Stomach (tissue), 9 donors: Measurements from ENCODE around the gene DNAJC17. TPM values are rescaled to one million over a fixed set of nuclear protein-coding genes. Genes with fewer than 3 reads are reported as not detected.

Source experiments
- DNase-seq, 2 donors: peaks; one replicate each; pipeline versions ENCODE4 v3.0.0 to v3.0.0-alpha.2; 2013 to 2019
- H3K27ac ChIP-seq, 5 donors: fragments of 200-600 bp in 4 of 5; sonication (generic) in 4 of 5; one replicate each; pipeline ENCODE4 v1.5.1; 2013 to 2019; ENCODE audit warnings: mild to moderate bottlenecking in 1 of 5, moderate library complexity in 1 of 5
- H3K27me3 ChIP-seq, 3 donors: fragments of 200-600 bp; sonication (generic); one replicate each; pipeline ENCODE4 v1.5.1; 2017 to 2019; ENCODE audit warnings: mixed run types in 1 of 3
- H3K36me3 ChIP-seq, 4 donors: fragments of 200-600 bp; sonication (generic); 1 replicate in 3 of 4; 2 replicates in 1 of 4; pipeline ENCODE4 v1.5.1; 2016 to 2019
- H3K4me1 ChIP-seq, 4 donors: fragments of 200-600 bp; sonication (generic); one replicate each; pipeline ENCODE4 v1.5.1; 2016 to 2019
- H3K4me3 ChIP-seq, 4 donors: fragments of 200-600 bp; sonication (generic) in 3 of 4; one replicate each; pipeline ENCODE4 v1.5.1; 2016 to 2019; ENCODE audit warnings: mild to moderate bottlenecking in 1 of 4
- H3K9me3 ChIP-seq, 4 donors: fragments of 200-600 bp; sonication (generic); one replicate each; pipeline ENCODE4 v1.5.1; 2016 to 2019
- EP300 ChIP-seq: sonication (generic); formaldehyde crosslinking; IDR thresholded peaks from one replicate; pipeline ENCODE4 v1.6.1; 2017; ENCODE audit warnings: antibody characterized with exemption
- POLR2A ChIP-seq, 4 donors: fragments of 450-650 bp; IDR thresholded peaks; one replicate each; pipeline ENCODE4 v1.6.1; 2016; ENCODE audit warnings: antibody characterized with exemption in 4 of 4, control low read depth in 2 of 4, mild to moderate bottlenecking in 1 of 4, moderate library complexity in 1 of 4
- POLR2AphosphoS5 ChIP-seq, 3 donors: sonication (generic); formaldehyde crosslinking; IDR thresholded peaks; one replicate each; pipeline ENCODE4 v1.6.1; 2016; ENCODE audit warnings: antibody characterized with exemption in 3 of 3
- WGBS, 5 donors: extraction: QIAGEN DNeasy Blood & Tissue Kit in 3 of 5; methylation state at CpG; one replicate each; pipeline versions ENCODE4 v1.1.5 to v1.1.7; 2013 to 2018; 5-methylcytosine and 5-hydroxymethylcytosine counted together
- intact Hi-C: fragments of 100-400 bp; cut with DNase I; formaldehyde crosslinking; loops from one replicate; pipeline ENCODE4 v1.15.1; 2023; ENCODE audit warnings: low total_unique reads
- polyA plus RNA-seq, 3 donors: library from polyadenylated mRNA; stranded (reverse); fragments of 200-250 nt; gene quantifications; one replicate each; pipeline ENCODE4 v1.2.3, GENCODE V29; 2013
- total RNA-seq, 5 donors: library from RNA; depleted of rRNA; stranded (reverse); fragments of >200 nt; gene quantifications; one replicate each; pipeline versions ENCODE4 v1.1.0 to v1.2.3, GENCODE V29; 2014 to 2016
- TF ChIP-seq, protein P1 (sequence below), 7 experiments: fragments of 450-650 bp in 4 of 7; fragments of 200-600 bp in 3 of 7; sonication (generic) in 3 of 7; IDR thresholded peaks; one replicate each; pipeline ENCODE4 v1.5.1; 2016 to 2019; ENCODE audit warnings: antibody characterized with exemption in 7 of 7, control low read depth in 2 of 7, mild to moderate bottlenecking in 1 of 7
- donor health status: healthy with polysubstance abuse.
- donor health status: Bipolar disorder and iron deficiency.
- donor health status: healthy.

DNAJC17 gene
- total and polyA plus RNA-seq, 8 donors = 11.0 to 66.7 (median 43.7) TPM

GRCh38 chr15:40755812-40756208, 51.5 kb downstream of the DNAJC17 start:
- H3K36me3 ChIP-seq = peaks cover 9 to 23% (median 15%) of the 10 kb centered on the region in 4 donors
- peak overlapping the region in 4 of 5 donors; percentile 85 to 89 (median 87) for H3K27ac ChIP-seq
- H3K27me3 ChIP-seq = no peaks in the 10 kb centered on the region
- no peak for TF ChIP-seq POLR2AphosphoS5 (IDR thresholded peaks at IDR 0.05)
- TF ChIP-seq, protein P1, sequence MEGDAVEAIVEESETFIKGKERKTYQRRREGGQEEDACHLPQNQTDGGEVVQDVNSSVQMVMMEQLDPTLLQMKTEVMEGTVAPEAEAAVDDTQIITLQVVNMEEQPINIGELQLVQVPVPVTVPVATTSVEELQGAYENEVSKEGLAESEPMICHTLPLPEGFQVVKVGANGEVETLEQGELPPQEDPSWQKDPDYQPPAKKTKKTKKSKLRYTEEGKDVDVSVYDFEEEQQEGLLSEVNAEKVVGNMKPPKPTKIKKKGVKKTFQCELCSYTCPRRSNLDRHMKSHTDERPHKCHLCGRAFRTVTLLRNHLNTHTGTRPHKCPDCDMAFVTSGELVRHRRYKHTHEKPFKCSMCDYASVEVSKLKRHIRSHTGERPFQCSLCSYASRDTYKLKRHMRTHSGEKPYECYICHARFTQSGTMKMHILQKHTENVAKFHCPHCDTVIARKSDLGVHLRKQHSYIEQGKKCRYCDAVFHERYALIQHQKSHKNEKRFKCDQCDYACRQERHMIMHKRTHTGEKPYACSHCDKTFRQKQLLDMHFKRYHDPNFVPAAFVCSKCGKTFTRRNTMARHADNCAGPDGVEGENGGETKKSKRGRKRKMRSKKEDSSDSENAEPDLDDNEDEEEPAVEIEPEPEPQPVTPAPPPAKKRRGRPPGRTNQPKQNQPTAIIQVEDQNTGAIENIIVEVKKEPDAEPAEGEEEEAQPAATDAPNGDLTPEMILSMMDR (IDR thresholded peaks at IDR 0.05) = no peak
- peak overlapping the region; percentile 70 to 93 (median 82) for H3K4me3 ChIP-seq
- no peak for DNase-seq
- no peaks in the 10 kb centered on the region for H3K9me3 ChIP-seq
- intact Hi-C loops = no loop called here
- H3K4me1 ChIP-seq = peaks cover 18 to 39% (median 32%) of the 10 kb centered on the region in 4 donors
- WGBS, 5 donors = 55 to 66% (median 61%) methylated on average over 10 of the region's 10 CpGs

DNA sequence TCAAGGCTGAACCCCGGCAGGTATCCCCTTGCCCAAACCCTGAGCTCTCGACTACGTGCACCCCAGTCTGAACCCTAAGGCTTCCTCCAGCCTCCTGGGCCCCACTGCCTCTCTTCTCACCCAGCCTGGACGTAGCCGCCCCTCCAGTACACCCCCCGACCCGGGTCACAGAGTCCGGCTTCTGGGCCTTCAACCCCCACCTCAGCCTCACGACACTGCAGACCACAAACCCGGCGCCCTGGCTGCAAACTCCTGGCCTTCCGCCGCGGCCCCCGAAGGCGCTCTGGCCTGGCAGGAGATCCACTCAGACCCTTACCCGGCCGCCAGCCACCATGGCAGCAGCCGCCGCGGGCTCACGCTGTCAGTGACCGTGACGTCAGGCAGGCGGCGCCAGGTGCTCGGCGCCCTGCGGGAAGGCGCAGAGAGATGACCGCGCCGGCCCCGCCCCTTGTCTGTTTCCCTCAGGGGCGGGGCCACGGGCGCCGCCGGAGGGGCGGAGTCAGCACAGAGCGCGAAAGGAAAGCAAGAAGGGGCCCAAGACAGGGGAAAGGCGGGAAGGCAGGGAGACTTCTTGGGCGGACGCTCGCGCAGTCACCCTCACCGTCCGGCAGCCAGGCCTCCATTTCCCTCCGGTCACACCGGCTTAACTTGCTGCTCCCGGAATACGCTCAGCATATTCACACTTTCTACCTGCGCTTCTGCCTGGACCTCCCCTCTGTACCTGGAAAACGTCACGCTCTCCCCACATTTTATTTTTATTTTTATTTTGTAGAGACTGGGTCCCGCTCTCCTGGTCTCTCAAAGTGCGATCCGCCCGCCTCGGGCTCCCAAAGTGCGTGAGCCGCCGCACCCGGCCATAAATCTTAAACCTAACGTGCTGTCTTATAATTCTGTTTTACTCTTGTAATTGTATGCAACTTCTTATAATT, 52.1 kb downstream of the DNAJC17 start, which contains the start of gene RMDN3:
Gene RMDN3 (minus strand): TSS at position 372 of the 929 bp plus-strand sequence. CDS start 471 bp downstream, outside the sequence.
- no peaks in the 10 kb centered on the region for H3K9me3 ChIP-seq
- H3K4me3 ChIP-seq = peak within 1 kb of the TSS; percentile 70 to 93 (median 82)
- no peaks in the 10 kb centered on the region for H3K27me3 ChIP-seq
- intact Hi-C loops = no loop called here
- peaks cover 9 to 30% (median 21%) of the 10 kb centered on the region in 4 donors for H3K36me3 ChIP-seq
- TF ChIP-seq, protein P1 (IDR thresholded peaks at IDR 0.05) = peak in 2 of 7 experiments; percentile 9 to 14
- peak in 1 of 4 donors; percentile 57 for TF ChIP-seq POLR2A (IDR thresholded peaks at IDR 0.05)
- peak; percentile 60 to 93 (median 77) for TF ChIP-seq POLR2AphosphoS5 (IDR thresholded peaks at IDR 0.05)
- no peak for TF ChIP-seq EP300
- DNase-seq = peak; percentile 94 to 98
- peak within 1 kb of the TSS; percentile 85 to 91 (median 88) for H3K27ac ChIP-seq
- 1 to 2% (median 1%) methylated on average over 28 to 66 of the region's 66 CpGs for WGBS, 5 donors
- H3K4me1 ChIP-seq = peaks cover 18 to 41% (median 30%) of the 10 kb centered on the region in 4 donors

- Histone ChIP-seq H3K27ac (peak overlapping the region; percentile 85 to 91 (median 88)), H3K36me3 (peaks cover 12 to 36% (median 27%) of the 10 kb centered on the region in 4 donors), H3K4me3 (peak overlapping the region; percentile 70 to 93 (median 82)), H3K4me1 (peaks cover 18 to 41% (median 30%) of the 10 kb centered on the region in 4 donors), H3K27me3 (no peaks in the 10 kb centered on the region), H3K9me3 (no peaks in the 10 kb centered on the region)
- 0 to 1% (median 0%) methylated on average over 9 to 22 of the region's 22 CpGs for WGBS, 5 donors
- TF ChIP-seq, protein P1 (IDR thresholded peaks at IDR 0.05) = no peak
- TF ChIP-seq POLR2AphosphoS5 (IDR thresholded peaks at IDR 0.05) = no peak
- no peak for TF ChIP-seq EP300
- no peak for TF ChIP-seq POLR2A (IDR thresholded peaks at IDR 0.05)
- peak; percentile 45 to 48 for DNase-seq
- intact Hi-C loops = no loop called here
Measured at GRCh38 chr15:40754574-40754882, 52.7 kb downstream of the DNAJC17 start.

DNA sequence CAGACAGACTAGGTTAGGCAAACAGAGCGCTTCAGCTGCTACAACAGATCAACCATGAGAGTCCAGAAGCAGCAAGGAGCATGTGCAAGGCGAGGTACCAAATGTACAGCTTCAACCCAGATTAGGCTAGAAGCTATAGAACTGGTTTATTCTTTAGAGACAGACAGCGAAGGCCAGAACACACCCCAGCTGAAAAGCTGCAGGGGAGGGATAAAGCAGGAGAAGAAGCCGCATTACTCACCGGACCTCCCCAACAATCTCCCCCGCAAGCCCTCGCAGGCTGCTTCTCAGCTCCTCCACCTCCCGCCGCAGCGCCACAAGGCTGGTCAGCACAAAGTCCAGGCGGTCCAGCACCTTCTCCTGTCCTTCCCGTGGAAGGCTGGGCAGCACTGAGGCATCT, 55.5 kb downstream of the DNAJC17 start:
- 91 to 97% (median 94%) methylated on average over 9 to 12 of the region's 12 CpGs for WGBS, 5 donors
- Histone ChIP-seq H3K4me1 (peaks cover 18 to 41% (median 30%) of the 10 kb centered on the region in 4 donors), H3K36me3 (peaks cover 25 to 64% (median 55%) of the 10 kb centered on the region in 4 donors), H3K27ac (no peak overlapping the region), H3K27me3 (no peaks in the 10 kb centered on the region), H3K4me3 (no peak overlapping the region), H3K9me3 (no peaks in the 10 kb centered on the region)
- intact Hi-C loops = no loop called here
- no peak for TF ChIP-seq POLR2AphosphoS5 (IDR thresholded peaks at IDR 0.05)
- no peak for DNase-seq
